Naive thymus-derived CD8-positive, alpha-beta T cell (primary cell): ENCODE data around the gene ATP6V0A1. TPM values are rescaled to one million over a fixed set of nuclear protein-coding genes. Genes with fewer than 3 reads are reported as not detected.
A peak's percentile ranks its signal among the peaks of the same experiment; 100 is the strongest.

Experiments
- ATAC-seq, 2 donors: fragments of 150-1000 bp; cut with Tn5 transposase in 1 of 2; sonication (Bioruptor Pico), chemical (Tn5 transposase) in 1 of 2; 1 replicate in 1 of 2; 2 replicates in 1 of 2; pipeline ENCODE4 v1.10.0; 2021; ENCODE audit warnings: mild to moderate bottlenecking in 2 of 2, moderate library complexity in 2 of 2
- POLR2A ChIA-PET: fragments of 350-600 bp; sonication (Branson Sonifier 250); formaldehyde crosslinking; loops from one replicate; lab custom pipeline; 2021; ENCODE audit warnings: antibody characterized with exemption; lab: Charles Lee
- DNase-seq, 10 donors: peaks; one replicate each; pipeline versions ENCODE4 v3.0.0 to v3.0.0-alpha.2; 2020 to 2022
- H3K27ac Mint-ChIP-seq, 10 donors: one replicate each; pipeline ENCODE4 v1.8.0; 2020 to 2022; ENCODE audit warnings: mild to moderate bottlenecking in 10 of 10, mixed read lengths in 10 of 10, moderate library complexity in 4 of 10, inconsistent platforms in 1 of 10
- H3K27me3 Mint-ChIP-seq, 5 donors: one replicate each; pipeline ENCODE4 v1.8.0; 2021 to 2022; ENCODE audit warnings: mixed read lengths in 5 of 5
- H3K36me3 Mint-ChIP-seq, 3 donors: one replicate each; pipeline ENCODE4 v1.8.0; 2020 to 2022; ENCODE audit warnings: mixed read lengths in 3 of 3, mild to moderate bottlenecking in 2 of 3, inconsistent platforms in 1 of 3
- H3K4me1 Mint-ChIP-seq, 4 donors: one replicate each; pipeline ENCODE4 v1.8.0; 2021 to 2022; ENCODE audit warnings: mixed read lengths in 4 of 4
- H3K4me3 Mint-ChIP-seq, 10 donors: one replicate each; pipeline ENCODE4 v1.8.0; 2020 to 2022; ENCODE audit warnings: mild to moderate bottlenecking in 10 of 10, mixed read lengths in 10 of 10, moderate library complexity in 6 of 10, inconsistent platforms in 1 of 10
- H3K9me3 Mint-ChIP-seq, 9 donors: one replicate each; pipeline ENCODE4 v1.8.0; 2020 to 2022; ENCODE audit warnings: mixed read lengths in 9 of 9, mild to moderate bottlenecking in 3 of 9, inconsistent platforms in 1 of 9, moderate library complexity in 1 of 9
- polyA plus RNA-seq, 3 donors: library from polyadenylated mRNA; unstranded; fragments of 300-500 nt; fragmentation: Illumina TruSeq; gene quantifications; one replicate each; pipeline ENCODE4 v1.2.3, GENCODE V29; 2021
- total RNA-seq, 8 experiments: library from RNA in 2 of 8; stranded (reverse) in 2 of 8; gene quantifications; one replicate each; pipeline ENCODE4 v1.2.3 and lab custom pipeline; 2021 to 2026

ATP6V0A1 gene
- total and polyA plus RNA-seq, 5 experiments from 2014 or later = 4.1 to 19.1 (median 12.6) TPM

- peak overlapping the region in 5 of 10 donors; percentile 13 to 86 (median 66) for H3K27ac Mint-ChIP-seq
- POLR2A ChIA-PET = interaction anchor here (0.6 to 1.7 kb wide), 5 partner anchors 10 to 1629 kb away, joined by 3 to 7 read pairs (median 4); no protein-coding TSS in a partner anchor
- peaks cover 0 to 2% (median 0%) of the 10 kb centered on the region in 3 donors for H3K36me3 Mint-ChIP-seq
- peaks cover 7 to 17% (median 15%) of the 10 kb centered on the region in 4 donors for H3K4me1 Mint-ChIP-seq
- peak overlapping the region; percentile 76 to 92 (median 88) for H3K4me3 Mint-ChIP-seq
- DNase-seq = peak in 4 of 10 donors; percentile 17 to 28 (median 26)
- peak; percentile 73 to 76 for ATAC-seq
- H3K9me3 Mint-ChIP-seq = no peaks in the 10 kb centered on the region
- H3K27me3 Mint-ChIP-seq = peaks cover 6 to 30% (median 12%) of the 10 kb centered on the region in 5 donors
Measured at GRCh38 chr17:42422412-42422957, 36.2 kb upstream of the ATP6V0A1 start.

- peak within 1 kb of the TSS; percentile 76 to 92 (median 88) for H3K4me3 Mint-ChIP-seq
- DNase-seq (no peak), ATAC-seq (peak; percentile 45 to 47)
- H3K36me3 Mint-ChIP-seq = peaks cover 0 to 2% (median 0%) of the 10 kb centered on the region in 3 donors
- peaks cover 6 to 30% (median 12%) of the 10 kb centered on the region in 5 donors for H3K27me3 Mint-ChIP-seq
- H3K9me3 Mint-ChIP-seq = no peaks in the 10 kb centered on the region
- H3K4me1 Mint-ChIP-seq = peaks cover 7 to 17% (median 15%) of the 10 kb centered on the region in 4 donors
- POLR2A ChIA-PET = interaction anchor here (0.6 to 1.7 kb wide), 6 partner anchors 10 to 1628 kb away, joined by 3 to 7 read pairs (median 4); no protein-coding TSS in a partner anchor
- peak within 1 kb of the TSS in 5 of 10 donors; percentile 34 to 86 (median 66) for H3K27ac Mint-ChIP-seq
Measured at GRCh38 chr17:42422958-42423712, 35.5 kb upstream of the ATP6V0A1 start, which contains the start of gene CAVIN1. CAVIN1 (minus strand) TSS chr17:42423256; CDS start chr17:42423097, 159 bp downstream.

- peaks cover 0 to 2% (median 0%) of the 10 kb centered on the region in 3 donors for H3K36me3 Mint-ChIP-seq
- H3K9me3 Mint-ChIP-seq = no peaks in the 10 kb centered on the region
- DNase-seq = no peak
- H3K4me1 Mint-ChIP-seq = peaks cover 7 to 21% (median 18%) of the 10 kb centered on the region in 4 donors
- H3K27me3 Mint-ChIP-seq = peaks cover 6 to 36% (median 12%) of the 10 kb centered on the region in 5 donors
- H3K27ac Mint-ChIP-seq = no peak overlapping the region
- ATAC-seq = no peak
- POLR2A ChIA-PET = interaction anchor here (0.6 to 1.7 kb wide), 2 partner anchors 49 to 131 kb away, joined by 3 to 4 read pairs; no protein-coding TSS in a partner anchor
- peak overlapping the region in 5 of 10 donors; percentile 19 to 92 (median 87) for H3K4me3 Mint-ChIP-seq
Measured at GRCh38 chr17:42423766-42424165, 34.9 kb upstream of the ATP6V0A1 start.

- Mint-ChIP-seq H3K4me3 (no peak overlapping the region), H3K9me3 (no peaks in the 10 kb centered on the region), H3K4me1 (peaks cover 7 to 21% (median 18%) of the 10 kb centered on the region in 4 donors), H3K27ac (no peak overlapping the region), H3K27me3 (peaks cover 6 to 36% (median 12%) of the 10 kb centered on the region in 5 donors), H3K36me3 (peaks cover 0 to 2% (median 0%) of the 10 kb centered on the region in 3 donors)
- POLR2A ChIA-PET = interaction anchor here (0.6 kb wide), 1 partner anchor 16 kb away, joined by 3 read pairs; no protein-coding TSS in a partner anchor
- ATAC-seq (no peak), DNase-seq (no peak)
Measured at GRCh38 chr17:42424991-42425610, 33.6 kb upstream of the ATP6V0A1 start.

GRCh38 chr17:42428141-42428944 is 30.3 kb upstream of the ATP6V0A1 start:
- Mint-ChIP-seq H3K27ac (peak overlapping the region in 1 of 10 donors; percentile 10), H3K4me3 (no peak overlapping the region), H3K36me3 (no peaks in the 10 kb centered on the region), H3K9me3 (no peaks in the 10 kb centered on the region), H3K27me3 (peaks cover 0 to 19% (median under 1%) of the 10 kb centered on the region in 5 donors), H3K4me1 (peaks cover 0 to 7% (median 4%) of the 10 kb centered on the region in 4 donors)
- peak in 9 of 10 donors; percentile 25 to 70 (median 42) for DNase-seq
- peak; percentile 66 to 77 for ATAC-seq
- POLR2A ChIA-PET = interaction anchor here (0.7 kb wide), 1 partner anchor 82 kb away, joined by 3 read pairs; no protein-coding TSS in a partner anchor

GRCh38 chr17:42429726-42430447 is 28.8 kb upstream of the ATP6V0A1 start:
- no peak for ATAC-seq
- POLR2A ChIA-PET = interaction anchor here (0.7 kb wide), 1 partner anchor 956 kb away, joined by 3 read pairs; no protein-coding TSS in a partner anchor
- Mint-ChIP-seq H3K4me1 (peaks cover 0 to 5% (median 2%) of the 10 kb centered on the region in 4 donors), H3K36me3 (no peaks in the 10 kb centered on the region), H3K27ac (no peak overlapping the region), H3K27me3 (peaks cover 0 to 18% (median 4%) of the 10 kb centered on the region in 5 donors), H3K4me3 (no peak overlapping the region), H3K9me3 (no peaks in the 10 kb centered on the region)
- DNase-seq = no peak

- DNase-seq (no peak), ATAC-seq (no peak)
- Mint-ChIP-seq H3K36me3 (no peaks in the 10 kb centered on the region), H3K4me1 (peaks cover 0 to 5% (median 2%) of the 10 kb centered on the region in 4 donors), H3K9me3 (no peaks in the 10 kb centered on the region), H3K27me3 (peaks cover 0 to 12% (median 3%) of the 10 kb centered on the region in 5 donors), H3K27ac (no peak overlapping the region), H3K4me3 (no peak overlapping the region)
- POLR2A ChIA-PET = interaction anchor here (0.6 to 1.1 kb wide), 2 partner anchors 11 to 308 kb away, joined by 3 to 4 read pairs; no protein-coding TSS in a partner anchor
Measured at GRCh38 chr17:42431758-42432161, 26.9 kb upstream of the ATP6V0A1 start.

- Mint-ChIP-seq H3K4me3 (no peak overlapping the region), H3K27ac (no peak overlapping the region), H3K36me3 (no peaks in the 10 kb centered on the region), H3K27me3 (peaks cover 0 to 7% (median 1%) of the 10 kb centered on the region in 5 donors), H3K4me1 (peaks cover under 1 to 2% (median 2%) of the 10 kb centered on the region in 4 donors), H3K9me3 (no peaks in the 10 kb centered on the region)
- POLR2A ChIA-PET = no interaction called here
- DNase-seq = no peak
- ATAC-seq = no peak
Measured at GRCh38 chr17:42436391-42436790, 22.3 kb upstream of the ATP6V0A1 start.

GRCh38 chr17:42438600-42439567 is 19.8 kb upstream of the ATP6V0A1 start:
- ATAC-seq = peak in 1 of 2 donors; percentile 35
- H3K36me3 Mint-ChIP-seq = no peaks in the 10 kb centered on the region
- POLR2A ChIA-PET = no interaction called here

More at GRCh38 chr17:42438600-42439567, 19.8 kb upstream of the ATP6V0A1 start:
- H3K4me3 Mint-ChIP-seq = no peak overlapping the region
- peaks cover 3 to 17% (median 11%) of the 10 kb centered on the region in 4 donors for H3K4me1 Mint-ChIP-seq
- no peak overlapping the region for H3K27ac Mint-ChIP-seq
- peak in 8 of 10 donors; percentile 27 to 71 (median 44) for DNase-seq
- no peaks in the 10 kb centered on the region for H3K9me3 Mint-ChIP-seq
- peaks cover 0 to 4% (median under 1%) of the 10 kb centered on the region in 5 donors for H3K27me3 Mint-ChIP-seq
